Activated T-helper 17 cell treated with anti-CD3 and anti-CD28 coated beads, Interleukin-2, amount 50 U/mL, for 72 hours (primary cell): ENCODE data around the gene MCF2L. TPM values are rescaled to one million over a fixed set of nuclear protein-coding genes. Genes with fewer than 3 reads are reported as not detected.

Experiments
- ATAC-seq: fragments of 150-1000 bp; cut with Tn5 transposase; replicated peaks from 2 replicates; pipeline ENCODE4 v1.10.0; 2021; ENCODE audit warnings: mild to moderate bottlenecking, moderate library complexity
- H3K27ac Mint-ChIP-seq: one replicate; pipeline ENCODE4 v1.8.0; 2022; ENCODE audit warnings: mixed read lengths
- H3K27me3 Mint-ChIP-seq: one replicate; pipeline ENCODE4 v1.8.0; 2022; ENCODE audit warnings: mixed read lengths
- H3K36me3 Mint-ChIP-seq: one replicate; pipeline ENCODE4 v1.8.0; 2022; ENCODE audit warnings: low read depth, mild to moderate bottlenecking, mixed read lengths
- H3K4me1 Mint-ChIP-seq: one replicate; pipeline ENCODE4 v1.8.0; 2022; ENCODE audit warnings: mixed read lengths
- H3K4me3 Mint-ChIP-seq: one replicate; pipeline ENCODE4 v1.8.0; 2022; ENCODE audit warnings: mild to moderate bottlenecking, mixed read lengths
- H3K9me3 Mint-ChIP-seq: one replicate; pipeline ENCODE4 v1.8.0; 2022; ENCODE audit warnings: mixed read lengths
- total RNA-seq, 2 donors: library from RNA; stranded (reverse); gene quantifications; one replicate each; pipeline ENCODE4 v1.2.3, GENCODE V29; 2022

Gene MCF2L
- total RNA-seq, 2 donors from 2014 or later, result 2.0 to 3.0 TPM

DNA sequence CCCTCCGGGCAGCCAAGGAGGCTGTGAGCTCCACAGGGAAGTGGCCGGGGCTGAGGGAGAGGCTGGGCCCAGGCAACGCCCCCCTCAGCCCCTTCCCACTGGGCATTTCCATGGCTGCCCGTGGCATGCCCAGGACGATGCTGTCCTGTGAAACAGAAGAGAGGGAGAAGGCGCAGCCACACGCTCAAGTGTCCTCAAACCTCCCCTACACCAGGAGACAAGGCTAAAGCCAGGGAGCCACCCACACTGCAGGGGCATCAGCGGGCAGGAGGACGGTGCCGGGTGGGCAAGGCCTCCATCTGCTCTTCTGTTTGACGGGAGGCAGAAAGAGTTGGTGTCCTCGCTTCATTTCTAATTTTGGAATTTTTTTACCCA, 175.2 kb downstream of the MCF2L start:
- Mint-ChIP-seq H3K9me3 (no peaks in the 10 kb centered on the region), H3K27me3 (no peaks in the 10 kb centered on the region), H3K27ac (no peak overlapping the region), H3K4me1 (peaks cover 7% of the 10 kb centered on the region), H3K36me3 (peaks cover 9% of the 10 kb centered on the region), H3K4me3 (no peak overlapping the region)
- no peak for ATAC-seq

DNA sequence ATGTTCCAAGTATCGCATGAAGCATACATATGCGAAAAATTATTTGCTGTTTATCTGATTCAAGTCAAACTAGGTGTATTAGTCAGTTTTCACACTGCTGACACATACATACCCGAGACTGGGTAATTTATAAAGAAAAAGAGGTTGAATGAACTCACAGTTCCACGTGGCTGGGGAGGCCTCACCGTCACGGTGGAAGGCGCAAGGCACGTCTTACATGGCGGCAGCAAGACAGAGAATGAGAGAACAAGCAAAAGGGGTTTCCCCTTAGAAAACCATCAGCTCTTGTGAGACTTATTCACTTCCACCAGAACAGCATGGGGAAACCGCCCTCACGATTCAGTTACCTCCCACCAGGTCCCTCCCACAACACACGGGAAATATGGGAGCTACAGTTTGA, 176.5 kb downstream of the MCF2L start:
- no peaks in the 10 kb centered on the region for H3K9me3 Mint-ChIP-seq
- peaks cover 9% of the 10 kb centered on the region for H3K36me3 Mint-ChIP-seq
- ATAC-seq, result peak; percentile 92
- H3K4me3 Mint-ChIP-seq, result peak overlapping the region; percentile 70
- H3K27me3 Mint-ChIP-seq, result no peaks in the 10 kb centered on the region
- peaks cover 7% of the 10 kb centered on the region for H3K4me1 Mint-ChIP-seq
- peak overlapping the region; percentile 94 for H3K27ac Mint-ChIP-seq

- peak; percentile 83 for ATAC-seq
- no peaks in the 10 kb centered on the region for H3K9me3 Mint-ChIP-seq
- H3K27me3 Mint-ChIP-seq, result no peaks in the 10 kb centered on the region
- peak overlapping the region; percentile 70 for H3K4me3 Mint-ChIP-seq
- peak overlapping the region; percentile 94 for H3K27ac Mint-ChIP-seq
- H3K36me3 Mint-ChIP-seq, result peaks cover 9% of the 10 kb centered on the region
- peaks cover 7% of the 10 kb centered on the region for H3K4me1 Mint-ChIP-seq
Measured at GRCh38 chr13:113145911-113146598, 177.0 kb downstream of the MCF2L start.

- no peaks in the 10 kb centered on the region for H3K27me3 Mint-ChIP-seq
- H3K4me1 Mint-ChIP-seq, result peaks cover 7% of the 10 kb centered on the region
- ATAC-seq, result no peak
- H3K27ac Mint-ChIP-seq, result peak overlapping the region; percentile 94
- H3K36me3 Mint-ChIP-seq, result peaks cover 9% of the 10 kb centered on the region
- H3K4me3 Mint-ChIP-seq, result peak overlapping the region; percentile 70
- no peaks in the 10 kb centered on the region for H3K9me3 Mint-ChIP-seq
Measured at GRCh38 chr13:113146750-113147149, 177.7 kb downstream of the MCF2L start.

DNA sequence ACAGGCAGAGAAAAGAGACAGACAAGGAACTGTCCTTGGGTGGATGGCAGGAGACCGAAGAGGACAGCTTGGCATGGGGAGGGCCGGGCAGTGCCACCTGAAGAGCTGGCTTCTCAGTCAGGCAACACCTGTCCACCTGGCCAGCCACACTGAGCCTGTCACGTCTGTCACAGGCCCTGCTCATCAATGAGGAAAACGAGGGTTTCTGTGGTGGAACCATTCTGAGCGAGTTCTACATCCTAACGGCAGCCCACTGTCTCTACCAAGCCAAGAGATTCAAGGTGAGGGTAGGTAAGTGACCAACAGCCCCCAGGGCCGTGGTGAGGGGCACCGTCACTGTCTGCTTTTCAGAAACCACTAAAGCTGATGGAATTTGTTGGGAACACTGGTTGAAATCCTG, 178.2 kb downstream of the MCF2L start:
- Mint-ChIP-seq H3K27me3 (peaks cover under 1% of the 10 kb centered on the region), H3K36me3 (peaks cover 10% of the 10 kb centered on the region), H3K9me3 (no peaks in the 10 kb centered on the region), H3K4me1 (peaks cover 9% of the 10 kb centered on the region), H3K4me3 (peak overlapping the region; percentile 70), H3K27ac (peak overlapping the region; percentile 94)
- no peak for ATAC-seq

GRCh38 chr13:113148407-113148806, 179.4 kb downstream of the MCF2L start:
- Mint-ChIP-seq H3K4me3 (no peak overlapping the region), H3K4me1 (peaks cover 17% of the 10 kb centered on the region), H3K36me3 (peaks cover 19% of the 10 kb centered on the region), H3K27me3 (peaks cover 7% of the 10 kb centered on the region), H3K27ac (no peak overlapping the region), H3K9me3 (no peaks in the 10 kb centered on the region)
- no peak for ATAC-seq

DNA sequence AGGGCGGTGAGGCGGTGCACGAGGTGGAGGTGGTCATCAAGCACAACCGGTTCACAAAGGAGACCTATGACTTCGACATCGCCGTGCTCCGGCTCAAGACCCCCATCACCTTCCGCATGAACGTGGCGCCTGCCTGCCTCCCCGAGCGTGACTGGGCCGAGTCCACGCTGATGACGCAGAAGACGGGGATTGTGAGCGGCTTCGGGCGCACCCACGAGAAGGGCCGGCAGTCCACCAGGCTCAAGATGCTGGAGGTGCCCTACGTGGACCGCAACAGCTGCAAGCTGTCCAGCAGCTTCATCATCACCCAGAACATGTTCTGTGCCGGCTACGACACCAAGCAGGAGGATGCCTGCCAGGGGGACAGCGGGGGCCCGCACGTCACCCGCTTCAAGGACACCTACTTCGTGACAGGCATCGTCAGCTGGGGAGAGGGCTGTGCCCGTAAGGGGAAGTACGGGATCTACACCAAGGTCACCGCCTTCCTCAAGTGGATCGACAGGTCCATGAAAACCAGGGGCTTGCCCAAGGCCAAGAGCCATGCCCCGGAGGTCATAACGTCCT, 180.0 kb downstream of the MCF2L start:
- ATAC-seq, result no peak
- Mint-ChIP-seq H3K4me1 (peaks cover 17% of the 10 kb centered on the region), H3K27ac (no peak overlapping the region), H3K9me3 (no peaks in the 10 kb centered on the region), H3K27me3 (peaks cover 7% of the 10 kb centered on the region), H3K4me3 (no peak overlapping the region), H3K36me3 (peaks cover 19% of the 10 kb centered on the region)

Other genes with a start within 250 kb of the MCF2L start
- under 1 TPM in 1 of 2 donors, not detected in 1; 0.40 TPM for gene F7, start 136.6 kb downstream of the MCF2L start, total RNA-seq
- gene F10, start 153.6 kb downstream of the MCF2L start, total RNA-seq, result 1 to 10 TPM in 1 of 2 donors, not detected in 1; 1.0 TPM
- 1 to 10 TPM in 1 of 2 donors, under 1 TPM in 1; 0.39 to 4.3 TPM for gene PROZ, start 189.4 kb downstream of the MCF2L start, total RNA-seq
- gene PCID2, start 239.5 kb downstream of the MCF2L start, total RNA-seq, result 100 to 1,000 TPM in 1 of 2 donors, 10 to 100 TPM in 1; 56.5 to 135 TPM
- gene CUL4A, start 240.4 kb downstream of the MCF2L start, total RNA-seq, result 100 to 1,000 TPM in 1 of 2 donors, 10 to 100 TPM in 1; 98.9 to 100 TPM